Calu3 (cell line): ENCODE data around the gene HOXD8. TPM values are rescaled to one million over a fixed set of nuclear protein-coding genes. Genes with fewer than 3 reads are reported as not detected.

Experiments used
- BruUV-seq: library from RNA; stranded (reverse); fragments of 400-500 nt; replicated peaks from 2 replicates; lab custom pipeline; 2021; lab: Mats Ljungman, UMichigan
- CTCF ChIA-PET: fragments of 300-600 bp; sonication (Branson Sonifier 250); formaldehyde crosslinking; loops from one replicate; lab custom pipeline; 2022; ENCODE audit warnings: antibody characterized with exemption; lab: Charles Lee
- DNase-seq: peaks from one replicate; pipeline ENCODE4 v3.0.0; 2022
- H3K27ac Mint-ChIP-seq: one replicate; pipeline ENCODE4 v1.8.0; 2022; ENCODE audit warnings: mixed read lengths; ENCODE audit not compliant: unreplicated experiment
- H3K27me3 Mint-ChIP-seq: one replicate; pipeline ENCODE4 v1.8.0; 2022; ENCODE audit warnings: mixed read lengths; ENCODE audit not compliant: unreplicated experiment
- H3K36me3 Mint-ChIP-seq: one replicate; pipeline ENCODE4 v1.8.0; 2022; ENCODE audit warnings: mild to moderate bottlenecking, moderate library complexity, mixed read lengths; ENCODE audit not compliant: insufficient read depth, unreplicated experiment
- H3K4me1 Mint-ChIP-seq: one replicate; pipeline ENCODE4 v1.8.0; 2022; ENCODE audit warnings: mild to moderate bottlenecking, low read depth, mixed read lengths; ENCODE audit not compliant: unreplicated experiment
- H3K4me3 Mint-ChIP-seq: one replicate; pipeline ENCODE4 v1.8.0; 2022; ENCODE audit warnings: mild to moderate bottlenecking, low read depth, moderate library complexity, mixed read lengths; ENCODE audit not compliant: unreplicated experiment
- H3K9me3 Mint-ChIP-seq: one replicate; pipeline ENCODE4 v1.8.0; 2022; ENCODE audit warnings: low read depth, mixed read lengths; ENCODE audit not compliant: unreplicated experiment
- CTCF ChIP-seq: fragments of 200-600 bp; IDR thresholded peaks from one replicate; pipeline ENCODE4 v1.8.0; 2022; ENCODE audit warnings: antibody characterized with exemption; ENCODE audit not compliant: unreplicated experiment
- intact Hi-C: fragments of 100-400 bp; cut with micrococcal nuclease; formaldehyde crosslinking; loops from one replicate; pipeline ENCODE4 v1.10.0; 2022; ENCODE audit not compliant: unreplicated experiment
- total RNA-seq: library from RNA; stranded (reverse); gene quantifications from 2 replicates; pipeline ENCODE4 v1.2.3, GENCODE V29; 2022

Gene HOXD8
- total RNA-seq, 1 experiment from 2014 or later = not detected

- Mint-ChIP-seq H3K4me3 (no peak overlapping the region), H3K4me1 (no peaks in the 10 kb centered on the region), H3K27ac (no peak overlapping the region), H3K9me3 (peaks cover 2% of the 10 kb centered on the region), H3K36me3 (no peaks in the 10 kb centered on the region), H3K27me3 (peaks cover 12% of the 10 kb centered on the region)
- TF ChIP-seq CTCF = no peak
- no TSS peak for BruUV-seq
- intact Hi-C loops = no loop called here
- CTCF ChIA-PET = no interaction called here
- DNase-seq = no peak
These were observed 36.0 kb downstream of the HOXD8 start for GRCh38 chr2:176165370-176166050.

DNA sequence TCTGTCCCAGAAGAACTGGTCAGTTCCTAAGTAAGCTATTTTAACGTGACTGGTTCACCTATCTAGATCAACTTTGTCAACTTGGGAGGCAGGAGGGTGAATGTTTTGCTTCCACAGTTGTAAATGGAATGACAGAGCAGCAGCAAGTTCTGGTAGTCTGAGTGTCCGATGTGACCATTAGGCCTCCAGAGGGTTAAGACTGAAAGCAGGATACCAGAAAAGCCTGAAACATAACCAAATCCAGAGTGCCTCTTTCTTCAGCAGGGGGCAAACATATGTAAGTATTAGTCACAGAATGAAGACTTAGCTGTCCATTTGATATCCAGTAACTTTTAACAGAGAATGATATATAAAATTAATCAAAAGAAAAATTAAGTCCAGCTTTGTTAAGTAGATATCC lies 36.8 kb downstream of the HOXD8 start:
- no TSS peak for BruUV-seq
- H3K4me1 Mint-ChIP-seq = no peaks in the 10 kb centered on the region
- CTCF ChIA-PET = interaction anchor here (1.1 kb wide), 1 partner anchor 11 kb away, joined by 3 read pairs; no protein-coding TSS in a partner anchor
- intact Hi-C loops = no loop called here
- no peak for TF ChIP-seq CTCF
- no peaks in the 10 kb centered on the region for H3K36me3 Mint-ChIP-seq
- no peak overlapping the region for H3K27ac Mint-ChIP-seq
- peaks cover 12% of the 10 kb centered on the region for H3K27me3 Mint-ChIP-seq
- no peak for DNase-seq
- no peak overlapping the region for H3K4me3 Mint-ChIP-seq
- H3K9me3 Mint-ChIP-seq = peaks cover 2% of the 10 kb centered on the region

GRCh38 chr2:176167398-176167797 lies 37.9 kb downstream of the HOXD8 start:
- CTCF ChIA-PET = interaction anchor here (0.7 kb wide), 1 partner anchor 548 kb away, joined by 4 read pairs; no protein-coding TSS in a partner anchor
- H3K27ac Mint-ChIP-seq = no peak overlapping the region
- no TSS peak for BruUV-seq
- TF ChIP-seq CTCF = no peak
- intact Hi-C loops = no loop called here
- H3K27me3 Mint-ChIP-seq = peaks cover 12% of the 10 kb centered on the region
- no peak overlapping the region for H3K4me3 Mint-ChIP-seq
- no peaks in the 10 kb centered on the region for H3K9me3 Mint-ChIP-seq
- H3K36me3 Mint-ChIP-seq = no peaks in the 10 kb centered on the region
- DNase-seq = no peak
- no peaks in the 10 kb centered on the region for H3K4me1 Mint-ChIP-seq

- CTCF ChIA-PET = no interaction called here
- intact Hi-C loops = no loop called here
- no peak for TF ChIP-seq CTCF
- no peak overlapping the region for H3K27ac Mint-ChIP-seq
- no peaks in the 10 kb centered on the region for H3K36me3 Mint-ChIP-seq
- H3K27me3 Mint-ChIP-seq = peaks cover under 1% of the 10 kb centered on the region
- no peak overlapping the region for H3K4me3 Mint-ChIP-seq
- no TSS peak for BruUV-seq
- no peak for DNase-seq
- peaks cover 8% of the 10 kb centered on the region for H3K4me1 Mint-ChIP-seq
- no peaks in the 10 kb centered on the region for H3K9me3 Mint-ChIP-seq
These were observed 39.7 kb downstream of the HOXD8 start for GRCh38 chr2:176169181-176169580.
